Measurements from ENCODE around the gene ROBO1.
"Not testable (repeated sequence)": the region's sequence is repeated elsewhere in the genome, so short reads cannot be mapped to it uniquely, and the experiment has no call there.

Gene ROBO1

GRCh38 chr3:79341961-79342360, 425.8 kb downstream of the ROBO1 start:
- DNase-seq (ENCODE audit: low spot score), result no peak
- Histone ChIP-seq H3K4me3 (no peak overlapping the region), H3K27ac (no peak overlapping the region)
- TF ChIP-seq CTCF (IDR thresholded peaks at IDR 0.05), result no peak

- no peak for DNase-seq (ENCODE audit: low spot score)
- no peak overlapping the region for H3K4me3 ChIP-seq
- no peak overlapping the region for H3K27ac ChIP-seq
- no peak for TF ChIP-seq CTCF (IDR thresholded peaks at IDR 0.05)
These were observed 428.0 kb downstream of the ROBO1 start for GRCh38 chr3:79339846-79340245.

- no peak for DNase-seq (ENCODE audit: low spot score)
- H3K27ac ChIP-seq, result no peak overlapping the region
- H3K4me3 ChIP-seq, result no peak overlapping the region
- TF ChIP-seq CTCF (IDR thresholded peaks at IDR 0.05), result no peak
These were observed 430.0 kb downstream of the ROBO1 start for GRCh38 chr3:79337798-79338197.

- H3K4me3 ChIP-seq, result no peak overlapping the region
- no peak for DNase-seq (ENCODE audit: low spot score)
- no peak overlapping the region for H3K27ac ChIP-seq
- no peak for TF ChIP-seq CTCF (IDR thresholded peaks at IDR 0.05)
These were observed 438.6 kb downstream of the ROBO1 start for GRCh38 chr3:79329154-79329553.

GRCh38 chr3:79326642-79327041, 441.2 kb downstream of the ROBO1 start:
- Histone ChIP-seq H3K27ac (no peak overlapping the region), H3K4me3 (no peak overlapping the region)
- TF ChIP-seq CTCF (IDR thresholded peaks at IDR 0.05), result no peak
- DNase-seq (ENCODE audit: low spot score), result no peak

- DNase-seq (ENCODE audit: low spot score); H3K4me3 ChIP-seq; H3K27ac ChIP-seq: not testable (repeated sequence)
These were observed 441.9 kb downstream of the ROBO1 start for GRCh38 chr3:79325833-79326383.

- no peak for DNase-seq (ENCODE audit: low spot score)
- TF ChIP-seq CTCF (IDR thresholded peaks at IDR 0.05), result no peak
- Histone ChIP-seq H3K27ac (no peak overlapping the region), H3K4me3 (no peak overlapping the region)
These were observed 450.0 kb downstream of the ROBO1 start for GRCh38 chr3:79317551-79318518.

All from coronary artery (tissue), 2 donors.